ENCODE results near the gene REG4. TPM values are rescaled to one million over a fixed set of nuclear protein-coding genes. Genes with fewer than 3 reads are reported as not detected.

Gene REG4
- polyA plus RNA-seq, 4 donors = 1.1 to 1.6 (median 1.2) TPM; not detected in 1

- DNase-seq (ENCODE audit: low read depth in 4 of 4, low spot score in 3 of 4) = no peak
These were observed 28.5 kb downstream of the REG4 start for GRCh38 chr1:119782631-119783325.

GRCh38 chr1:119781434-119782210 lies 29.6 kb downstream of the REG4 start:
- no peak for DNase-seq (ENCODE audit: low read depth in 4 of 4, low spot score in 3 of 4)

- no peak for DNase-seq (ENCODE audit: low read depth in 4 of 4, low spot score in 3 of 4)
These were observed 31.3 kb downstream of the REG4 start for GRCh38 chr1:119779869-119780356.

- no peak for DNase-seq (ENCODE audit: low read depth in 4 of 4, low spot score in 3 of 4)
These were observed 32.2 kb downstream of the REG4 start for GRCh38 chr1:119778886-119779560.

GRCh38 chr1:119778359-119778758 lies 32.9 kb downstream of the REG4 start:
- DNase-seq (ENCODE audit: low read depth in 4 of 4, low spot score in 3 of 4) = no peak

GRCh38 chr1:119774746-119775490 lies 36.3 kb downstream of the REG4 start:
- no peak for DNase-seq (ENCODE audit: low read depth in 4 of 4, low spot score in 3 of 4)

- no peak for DNase-seq (ENCODE audit: low read depth in 4 of 4, low spot score in 3 of 4)
These were observed 37.5 kb downstream of the REG4 start for GRCh38 chr1:119773711-119774241.

GRCh38 chr1:119772298-119772697 lies 39.0 kb downstream of the REG4 start:
- DNase-seq (ENCODE audit: low read depth in 4 of 4, low spot score in 3 of 4) = no peak

- DNase-seq (ENCODE audit: low read depth in 4 of 4, low spot score in 3 of 4) = no peak
These were observed 39.5 kb downstream of the REG4 start for GRCh38 chr1:119771770-119772169.

- DNase-seq (ENCODE audit: low read depth in 4 of 4, low spot score in 3 of 4) = no peak
These were observed 40.2 kb downstream of the REG4 start for GRCh38 chr1:119771016-119771415.

- DNase-seq (ENCODE audit: low read depth in 4 of 4, low spot score in 3 of 4) = no peak
These were observed 42.5 kb downstream of the REG4 start, which contains the start of gene HMGCS2 for GRCh38 chr1:119768778-119769177. Gene HMGCS2 (minus strand): TSS chr1:119768905. CDS start chr1:119768844, 61 bp downstream.

GRCh38 chr1:119767486-119767885 lies 43.8 kb downstream of the REG4 start:
- DNase-seq (ENCODE audit: low read depth in 4 of 4, low spot score in 3 of 4) = no peak

- DNase-seq (ENCODE audit: low read depth in 4 of 4, low spot score in 3 of 4) = no peak
These were observed 44.9 kb downstream of the REG4 start for GRCh38 chr1:119766374-119766794.

GRCh38 chr1:119764220-119764619 lies 47.0 kb downstream of the REG4 start:
- DNase-seq (ENCODE audit: low read depth in 4 of 4, low spot score in 3 of 4) = no peak

- DNase-seq (ENCODE audit: low read depth in 4 of 4, low spot score in 3 of 4) = no peak
These were observed 48.3 kb downstream of the REG4 start for GRCh38 chr1:119762953-119763352.

GRCh38 chr1:119762409-119762808 lies 48.9 kb downstream of the REG4 start:
- DNase-seq (ENCODE audit: low read depth in 4 of 4, low spot score in 3 of 4) = no peak

- DNase-seq (ENCODE audit: low read depth in 4 of 4, low spot score in 3 of 4) = no peak
These were observed 52.7 kb downstream of the REG4 start for GRCh38 chr1:119758584-119758983.

GRCh38 chr1:119752592-119752991 lies 58.7 kb downstream of the REG4 start:
- no peak for DNase-seq (ENCODE audit: low read depth in 4 of 4, low spot score in 3 of 4)

GRCh38 chr1:119748040-119748439 lies 63.2 kb downstream of the REG4 start:
- no peak for DNase-seq (ENCODE audit: low read depth in 4 of 4, low spot score in 3 of 4)

- no peak for DNase-seq (ENCODE audit: low read depth in 4 of 4, low spot score in 3 of 4)
These were observed 63.8 kb downstream of the REG4 start for GRCh38 chr1:119747451-119747850.

Data from left renal pelvis (tissue), 4 donors.